GM18861 (cell line): ENCODE measurements around the gene PPM1F.

ENCODE experiments used
- ATAC-seq: cut with Tn5 transposase; IDR thresholded peaks from one replicate; pipeline ENCODE4 v1.9.1; 2021; ENCODE audit not compliant: unreplicated experiment

PPM1F gene

DNA sequence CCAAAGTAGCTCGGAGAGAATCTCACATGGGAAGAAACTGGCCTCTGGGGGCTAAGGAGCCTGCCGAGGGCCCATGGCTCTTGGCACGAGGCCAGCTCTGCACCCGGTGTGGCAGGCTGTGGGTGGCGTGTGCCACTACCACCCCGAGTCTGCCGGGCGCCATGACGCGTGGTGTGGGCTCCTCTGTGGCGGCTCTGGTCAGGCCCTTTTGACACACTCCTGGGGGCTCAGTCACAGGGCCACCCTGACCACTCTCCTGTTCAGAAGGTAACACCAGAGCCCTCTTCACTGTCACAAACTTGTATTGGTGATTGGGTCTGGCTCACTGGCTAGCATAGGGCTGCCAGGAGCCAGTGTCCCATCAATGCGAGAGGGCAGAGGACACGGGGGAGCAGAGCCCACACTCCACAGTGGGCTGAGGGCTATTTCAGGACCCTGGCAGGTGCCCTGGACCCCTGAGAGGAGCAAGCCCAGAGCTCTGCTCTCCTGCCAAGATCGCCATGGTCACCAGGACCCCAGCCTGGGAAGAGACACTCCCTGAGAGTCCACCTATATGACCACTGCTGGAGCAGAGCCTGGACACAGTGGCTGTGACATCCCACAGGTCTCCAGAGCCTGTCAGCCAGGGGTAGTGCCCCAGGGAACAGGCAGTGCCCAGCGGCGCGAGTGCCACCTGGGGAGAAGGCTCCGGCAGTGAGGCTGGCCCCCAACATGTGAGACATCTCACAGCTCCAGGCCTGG lies 8.6 kb upstream of the PPM1F start:
- no peak for ATAC-seq

- ATAC-seq: no peak
Observed at GRCh38 chr22:21960200-21961126, 7.8 kb upstream of the PPM1F start.

GRCh38 chr22:21959274-21960074 lies 6.8 kb upstream of the PPM1F start:
- no peak for ATAC-seq

- ATAC-seq: no peak
Observed at GRCh38 chr22:21958360-21959273, 6.0 kb upstream of the PPM1F start.

- no peak for ATAC-seq
Observed at GRCh38 chr22:21951931-21952465, 650 bp downstream of the PPM1F start.

- no peak for ATAC-seq
Observed at GRCh38 chr22:21951062-21951461, 1.6 kb downstream of the PPM1F start.

GRCh38 chr22:21949948-21950347 lies 2.7 kb downstream of the PPM1F start:
- no peak for ATAC-seq

- no peak for ATAC-seq
Observed at GRCh38 chr22:21949569-21949918, 3.1 kb downstream of the PPM1F start.

GRCh38 chr22:21948824-21949568 lies 3.7 kb downstream of the PPM1F start:
- no peak for ATAC-seq

- ATAC-seq: no peak
Observed at GRCh38 chr22:21948390-21948789, 4.3 kb downstream of the PPM1F start.

DNA sequence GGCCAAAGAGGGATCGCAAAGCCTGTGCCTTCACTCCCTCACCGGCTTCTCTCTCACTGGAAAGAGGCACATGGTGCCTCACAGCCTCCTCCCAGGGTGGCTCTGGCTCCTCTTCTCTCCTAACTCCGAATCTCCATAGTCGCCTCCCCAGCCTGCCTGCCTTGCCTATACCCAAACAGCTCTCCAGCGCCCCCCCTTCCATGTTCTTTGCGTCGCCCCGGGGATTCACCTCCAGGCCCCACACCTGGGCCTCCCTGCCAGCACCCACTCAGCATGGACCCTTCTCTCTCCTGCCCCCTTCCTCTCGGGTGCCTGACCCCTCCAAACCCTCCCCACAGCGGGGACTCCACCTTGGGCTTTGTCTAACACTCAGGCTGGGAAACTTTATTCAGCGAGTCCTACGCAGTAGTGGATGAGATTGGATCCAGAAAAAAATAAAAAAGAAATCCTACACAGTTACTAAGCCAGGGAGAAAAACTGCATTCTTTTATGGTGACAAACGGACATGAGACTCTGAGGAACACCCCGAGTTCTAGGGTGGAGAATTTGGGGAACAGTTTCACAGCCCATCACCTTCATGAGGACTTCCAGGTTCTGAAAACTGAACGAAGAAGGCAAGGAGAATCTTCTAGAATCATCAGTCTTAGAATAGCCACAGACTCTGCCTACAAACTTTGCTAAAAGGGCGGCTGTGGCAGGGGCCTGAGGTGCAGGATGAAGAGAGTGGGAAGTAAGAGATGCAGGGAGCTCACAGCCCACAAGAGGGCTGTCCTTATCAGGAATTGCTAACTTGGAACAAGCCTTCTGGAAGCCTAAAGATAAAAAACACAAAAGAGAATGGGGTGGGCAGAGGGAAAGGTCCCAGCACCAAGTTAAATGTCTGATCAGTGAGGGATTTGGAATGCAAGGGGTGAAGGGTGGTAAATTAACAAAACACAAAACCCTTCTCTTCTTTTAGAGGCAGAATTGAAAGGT lies 5.3 kb downstream of the PPM1F start:
- no peak for ATAC-seq

- no peak for ATAC-seq
Observed at GRCh38 chr22:21946262-21946925, 6.3 kb downstream of the PPM1F start.

DNA sequence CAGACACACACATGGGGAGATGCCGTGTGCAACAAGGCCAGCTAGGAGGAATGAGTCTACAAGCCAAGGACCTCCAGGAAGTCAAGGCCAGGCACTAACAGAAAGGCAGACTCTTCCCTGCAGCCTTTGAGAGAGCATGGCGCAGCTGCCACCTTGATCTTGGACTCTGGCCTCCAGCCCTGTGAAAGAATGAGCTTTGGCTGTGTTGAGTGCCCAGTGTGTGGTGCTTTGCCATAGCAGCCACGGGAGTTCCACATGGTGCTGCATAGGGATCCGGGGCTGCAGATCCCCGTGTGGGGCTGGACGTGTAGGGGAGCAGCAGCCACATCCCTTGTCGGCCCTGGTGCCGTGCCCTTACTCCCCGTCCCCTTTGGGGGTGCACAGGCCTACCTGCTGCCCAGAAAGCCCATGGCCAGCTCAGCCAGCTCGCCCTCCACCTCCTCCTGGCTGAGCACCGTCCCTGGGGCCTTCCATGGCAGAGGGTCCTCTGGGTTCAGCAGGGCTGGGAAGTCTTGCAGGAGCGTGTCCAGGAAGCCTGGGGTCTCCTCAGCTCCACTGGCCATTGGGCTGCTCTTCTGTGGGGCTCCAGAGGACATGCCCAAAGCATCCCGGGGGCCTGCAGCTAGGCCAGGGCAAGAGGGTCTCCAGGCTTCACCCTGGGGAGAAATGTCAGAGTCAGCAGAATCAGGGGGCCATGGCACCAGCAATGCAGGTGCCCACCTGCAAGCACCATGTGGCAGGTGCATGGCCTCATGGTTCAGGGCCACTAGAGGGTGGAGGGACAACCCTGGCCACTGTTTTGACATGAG lies 7.0 kb downstream of the PPM1F start:
- no peak for ATAC-seq

DNA sequence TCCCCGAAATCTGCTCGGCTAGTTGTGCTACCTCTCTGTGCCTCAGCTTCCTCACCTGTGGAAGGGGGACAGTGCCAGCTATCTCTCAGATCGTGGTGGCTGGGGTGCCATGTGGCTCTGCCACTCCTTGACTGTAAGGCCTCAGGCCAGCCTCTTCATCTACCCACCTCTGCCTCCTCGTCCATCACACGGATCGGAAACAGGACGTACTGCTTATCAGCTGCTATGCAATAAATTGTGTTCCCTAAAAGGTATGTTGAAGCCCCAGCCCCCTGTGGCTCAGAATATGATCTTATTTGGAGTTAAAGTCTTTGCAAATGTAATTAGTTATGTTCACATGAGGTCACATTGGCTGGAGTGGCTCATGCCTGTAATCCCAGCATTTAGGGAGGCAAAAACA lies 7.8 kb downstream of the PPM1F start:
- no peak for ATAC-seq

DNA sequence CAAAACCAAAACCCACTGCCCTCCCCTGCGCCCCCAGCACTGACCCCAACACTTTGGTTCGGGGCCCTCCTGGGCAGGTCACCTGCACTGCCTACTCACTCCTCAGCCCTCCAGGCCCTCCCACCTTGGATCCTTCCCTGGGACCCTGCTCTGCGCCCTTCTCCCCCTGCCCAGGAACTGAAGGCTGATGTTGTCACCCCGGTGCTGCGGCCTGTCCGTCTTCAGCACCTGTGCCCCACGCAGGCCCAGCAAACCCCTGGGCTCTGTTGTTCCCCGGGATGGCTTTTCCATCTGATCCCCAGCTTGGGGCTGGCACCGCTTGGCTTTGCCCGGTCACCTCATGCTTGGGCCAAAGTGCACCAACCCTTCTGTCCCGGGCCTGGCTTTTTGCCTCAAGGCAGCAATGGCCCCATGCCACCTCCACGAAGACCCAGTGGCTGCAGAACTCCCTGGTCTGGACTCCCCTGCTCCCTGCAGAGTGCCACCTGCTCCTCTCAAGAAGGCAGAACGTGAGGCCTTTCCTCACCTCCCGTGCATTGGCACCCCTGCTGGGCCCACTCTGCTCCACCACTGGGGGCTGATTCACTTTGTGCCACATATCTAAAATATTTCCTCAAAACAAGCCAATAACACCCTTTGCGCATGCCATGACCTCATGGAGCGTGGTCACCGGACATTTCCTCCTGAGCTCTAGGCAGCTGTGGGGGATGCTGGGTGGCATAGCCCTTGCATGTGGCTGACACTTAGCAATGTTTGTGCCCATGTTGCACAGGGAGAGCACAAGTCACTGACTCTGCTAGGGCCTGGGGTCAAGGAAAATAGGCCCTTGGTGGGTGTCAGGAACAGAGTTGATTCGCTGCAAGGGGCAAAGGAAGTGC lies 8.8 kb downstream of the PPM1F start:
- ATAC-seq: no peak
